ENCODE measurements around the gene LRRC71. TPM values are rescaled to one million over a fixed set of nuclear protein-coding genes. Genes with fewer than 3 reads are reported as not detected.

Gene LRRC71
- total and polyA plus RNA-seq, 10 of the 15 experiments (the other 5 are each of a cell fraction or from before 2014, with no cell fraction given), result not detected

DNA sequence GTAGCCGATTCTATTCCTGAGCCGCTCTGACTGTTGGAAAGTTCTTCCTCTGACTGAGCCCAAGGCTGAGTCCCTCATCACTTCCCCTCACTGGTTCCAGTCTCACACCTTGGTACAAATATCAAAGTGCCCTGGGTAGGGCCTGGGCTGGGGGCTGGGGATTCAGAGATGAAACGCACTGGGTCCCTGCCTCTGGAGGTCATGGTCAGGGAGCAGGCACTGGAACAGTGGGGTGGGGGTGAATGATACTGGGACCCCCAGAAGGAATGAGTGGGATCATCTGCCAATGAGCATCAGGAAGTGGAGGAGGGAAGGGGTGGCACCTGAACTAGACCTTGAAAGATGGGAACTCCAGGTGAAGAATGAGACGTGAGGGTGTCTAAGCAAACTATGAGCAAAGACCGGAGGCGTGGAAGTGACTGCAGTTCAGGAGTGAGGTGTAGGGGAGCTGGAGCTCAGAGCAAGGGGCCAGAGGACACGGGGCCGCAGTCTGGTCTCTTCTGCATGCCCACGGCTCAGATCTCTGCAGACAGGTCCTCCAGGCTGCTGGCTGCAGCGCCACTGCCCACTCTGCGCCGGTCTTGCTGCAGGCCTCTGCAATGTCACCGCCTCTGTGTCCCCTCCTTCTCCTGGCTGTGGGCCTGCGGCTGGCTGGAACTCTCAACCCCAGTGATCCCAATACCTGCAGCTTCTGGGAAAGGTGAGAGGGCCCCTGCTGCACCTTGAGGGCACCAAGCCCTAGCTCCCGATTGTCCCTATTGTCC, 16.9 kb upstream of the LRRC71 start (continued):
- TF ChIP-seq BMI1 (IDR thresholded peaks at IDR 0.05; ENCODE audit: borderline replicate concordance) (no peak), DPF2 (IDR thresholded peaks at IDR 0.05) (no peak), NR2C1 (IDR thresholded peaks at IDR 0.05) (no peak), NFYA (IDR thresholded peaks at IDR 0.05; ENCODE audit: borderline replicate concordance, low read depth, low read length) (no peak), IRF4 (IDR thresholded peaks at IDR 0.05; ENCODE audit: low read depth, low read length) (no peak), BHLHE40 (IDR thresholded peaks at IDR 0.05; ENCODE audit: borderline replicate concordance in 1 of 2, low read depth in 2 of 2, low read length in 1 of 2) (no peak), KAT2A (conservative IDR thresholded peaks at IDR 0.05; ENCODE audit: control insufficient read depth, low read depth, low read length) (no peak), ZNF24 (IDR thresholded peaks at IDR 0.05) (no peak)
- TF ChIP-seq, protein P1, sequence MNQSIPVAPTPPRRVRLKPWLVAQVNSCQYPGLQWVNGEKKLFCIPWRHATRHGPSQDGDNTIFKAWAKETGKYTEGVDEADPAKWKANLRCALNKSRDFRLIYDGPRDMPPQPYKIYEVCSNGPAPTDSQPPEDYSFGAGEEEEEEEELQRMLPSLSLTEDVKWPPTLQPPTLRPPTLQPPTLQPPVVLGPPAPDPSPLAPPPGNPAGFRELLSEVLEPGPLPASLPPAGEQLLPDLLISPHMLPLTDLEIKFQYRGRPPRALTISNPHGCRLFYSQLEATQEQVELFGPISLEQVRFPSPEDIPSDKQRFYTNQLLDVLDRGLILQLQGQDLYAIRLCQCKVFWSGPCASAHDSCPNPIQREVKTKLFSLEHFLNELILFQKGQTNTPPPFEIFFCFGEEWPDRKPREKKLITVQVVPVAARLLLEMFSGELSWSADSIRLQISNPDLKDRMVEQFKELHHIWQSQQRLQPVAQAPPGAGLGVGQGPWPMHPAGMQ (IDR thresholded peaks at IDR 0.05; ENCODE audit: borderline replicate concordance), result no peak
- TF ChIP-seq, protein P2, sequence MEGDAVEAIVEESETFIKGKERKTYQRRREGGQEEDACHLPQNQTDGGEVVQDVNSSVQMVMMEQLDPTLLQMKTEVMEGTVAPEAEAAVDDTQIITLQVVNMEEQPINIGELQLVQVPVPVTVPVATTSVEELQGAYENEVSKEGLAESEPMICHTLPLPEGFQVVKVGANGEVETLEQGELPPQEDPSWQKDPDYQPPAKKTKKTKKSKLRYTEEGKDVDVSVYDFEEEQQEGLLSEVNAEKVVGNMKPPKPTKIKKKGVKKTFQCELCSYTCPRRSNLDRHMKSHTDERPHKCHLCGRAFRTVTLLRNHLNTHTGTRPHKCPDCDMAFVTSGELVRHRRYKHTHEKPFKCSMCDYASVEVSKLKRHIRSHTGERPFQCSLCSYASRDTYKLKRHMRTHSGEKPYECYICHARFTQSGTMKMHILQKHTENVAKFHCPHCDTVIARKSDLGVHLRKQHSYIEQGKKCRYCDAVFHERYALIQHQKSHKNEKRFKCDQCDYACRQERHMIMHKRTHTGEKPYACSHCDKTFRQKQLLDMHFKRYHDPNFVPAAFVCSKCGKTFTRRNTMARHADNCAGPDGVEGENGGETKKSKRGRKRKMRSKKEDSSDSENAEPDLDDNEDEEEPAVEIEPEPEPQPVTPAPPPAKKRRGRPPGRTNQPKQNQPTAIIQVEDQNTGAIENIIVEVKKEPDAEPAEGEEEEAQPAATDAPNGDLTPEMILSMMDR (IDR thresholded peaks at IDR 0.05 in 2 of 3, conservative IDR thresholded peaks at IDR 0.05 in 1 of 3; ENCODE audit: control insufficient read depth in 2 of 3, extremely low read depth in 1 of 3, insufficient read depth in 1 of 3, low read depth in 3 of 3, low read length in 3 of 3), result no peak
- TF ChIP-seq, protein P3, sequence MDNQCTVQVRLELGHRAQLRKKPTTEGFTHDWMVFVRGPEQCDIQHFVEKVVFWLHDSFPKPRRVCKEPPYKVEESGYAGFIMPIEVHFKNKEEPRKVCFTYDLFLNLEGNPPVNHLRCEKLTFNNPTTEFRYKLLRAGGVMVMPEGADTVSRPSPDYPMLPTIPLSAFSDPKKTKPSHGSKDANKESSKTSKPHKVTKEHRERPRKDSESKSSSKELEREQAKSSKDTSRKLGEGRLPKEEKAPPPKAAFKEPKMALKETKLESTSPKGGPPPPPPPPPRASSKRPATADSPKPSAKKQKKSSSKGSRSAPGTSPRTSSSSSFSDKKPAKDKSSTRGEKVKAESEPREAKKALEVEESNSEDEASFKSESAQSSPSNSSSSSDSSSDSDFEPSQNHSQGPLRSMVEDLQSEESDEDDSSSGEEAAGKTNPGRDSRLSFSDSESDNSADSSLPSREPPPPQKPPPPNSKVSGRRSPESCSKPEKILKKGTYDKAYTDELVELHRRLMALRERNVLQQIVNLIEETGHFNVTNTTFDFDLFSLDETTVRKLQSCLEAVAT (IDR thresholded peaks at IDR 0.05), result no peak

All from GM12878 (cell line).